ENCODE data around the gene GPR37L1.

Gene GPR37L1, protein sequence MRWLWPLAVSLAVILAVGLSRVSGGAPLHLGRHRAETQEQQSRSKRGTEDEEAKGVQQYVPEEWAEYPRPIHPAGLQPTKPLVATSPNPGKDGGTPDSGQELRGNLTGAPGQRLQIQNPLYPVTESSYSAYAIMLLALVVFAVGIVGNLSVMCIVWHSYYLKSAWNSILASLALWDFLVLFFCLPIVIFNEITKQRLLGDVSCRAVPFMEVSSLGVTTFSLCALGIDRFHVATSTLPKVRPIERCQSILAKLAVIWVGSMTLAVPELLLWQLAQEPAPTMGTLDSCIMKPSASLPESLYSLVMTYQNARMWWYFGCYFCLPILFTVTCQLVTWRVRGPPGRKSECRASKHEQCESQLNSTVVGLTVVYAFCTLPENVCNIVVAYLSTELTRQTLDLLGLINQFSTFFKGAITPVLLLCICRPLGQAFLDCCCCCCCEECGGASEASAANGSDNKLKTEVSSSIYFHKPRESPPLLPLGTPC

DNA sequence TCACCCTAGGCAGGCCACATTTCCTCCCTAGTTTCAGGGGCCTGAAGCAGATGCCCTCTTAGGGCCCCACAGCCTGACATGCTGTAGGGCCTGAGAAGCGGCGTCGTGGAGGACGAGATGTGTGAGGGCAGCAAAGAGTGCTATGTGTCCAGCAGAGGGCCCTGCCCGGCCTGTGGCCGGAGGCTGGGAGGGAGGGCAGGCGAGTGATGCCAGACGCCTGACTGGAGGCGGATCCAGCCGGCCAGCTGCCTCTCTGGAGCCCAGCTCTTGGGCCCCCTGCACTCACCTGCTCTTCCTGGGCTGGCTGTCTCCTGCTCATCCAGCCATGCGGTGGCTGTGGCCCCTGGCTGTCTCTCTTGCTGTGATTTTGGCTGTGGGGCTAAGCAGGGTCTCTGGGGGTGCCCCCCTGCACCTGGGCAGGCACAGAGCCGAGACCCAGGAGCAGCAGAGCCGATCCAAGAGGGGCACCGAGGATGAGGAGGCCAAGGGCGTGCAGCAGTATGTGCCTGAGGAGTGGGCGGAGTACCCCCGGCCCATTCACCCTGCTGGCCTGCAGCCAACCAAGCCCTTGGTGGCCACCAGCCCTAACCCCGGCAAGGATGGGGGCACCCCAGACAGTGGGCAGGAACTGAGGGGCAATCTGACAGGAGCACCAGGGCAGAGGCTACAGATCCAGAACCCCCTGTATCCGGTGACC, at the start of gene GPR37L1:
GPR37L1 (plus strand) TSS at position 279 of the 697 bp plus-strand sequence; CDS start at position 326, 47 bp downstream.
- no peak for DNase-seq (ENCODE audit: low read depth in 3 of 3)

DNA sequence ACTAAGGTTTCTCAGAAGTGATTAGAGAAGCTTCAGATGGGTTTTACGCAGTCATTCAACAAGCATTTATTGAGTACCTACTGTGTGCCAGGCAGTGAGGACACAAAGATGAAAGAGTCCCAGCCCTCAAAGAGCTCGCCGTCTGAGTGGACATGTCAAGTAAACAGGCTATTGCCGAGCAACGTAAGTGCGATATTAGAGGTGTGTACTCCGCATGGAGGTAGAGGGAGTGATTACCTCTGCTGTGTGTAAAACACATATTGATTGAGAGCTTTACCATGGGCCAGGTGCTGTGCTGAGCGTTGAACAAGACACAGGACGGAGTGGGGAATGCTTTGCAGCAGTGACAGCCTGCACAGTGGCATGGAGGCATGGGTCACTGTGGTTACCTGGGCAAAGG, 49.5 kb upstream of the GPR37L1 start:
- DNase-seq (ENCODE audit: low read depth in 3 of 3), result no peak

DNA sequence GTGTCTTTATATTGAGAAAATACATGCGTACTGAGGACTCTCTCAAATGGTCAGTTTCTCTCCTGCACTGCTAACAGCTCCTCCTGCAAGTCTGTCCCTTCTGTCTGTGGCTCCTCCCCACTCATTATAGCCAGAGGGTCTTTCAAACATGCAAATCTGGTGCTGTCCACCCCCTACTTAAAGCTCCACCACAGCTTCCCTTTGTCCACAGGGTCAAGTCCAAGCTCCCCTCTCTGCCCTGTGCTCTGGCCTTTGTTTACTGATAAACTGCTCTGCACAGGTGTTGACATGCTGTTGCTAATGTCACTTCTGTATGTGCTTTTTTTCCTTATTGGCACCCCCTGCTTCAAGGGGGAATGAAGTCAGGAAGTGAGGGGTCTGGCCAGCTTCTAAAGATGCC, 47.7 kb upstream of the GPR37L1 start:
- DNase-seq (ENCODE audit: low read depth in 3 of 3), result no peak

DNA sequence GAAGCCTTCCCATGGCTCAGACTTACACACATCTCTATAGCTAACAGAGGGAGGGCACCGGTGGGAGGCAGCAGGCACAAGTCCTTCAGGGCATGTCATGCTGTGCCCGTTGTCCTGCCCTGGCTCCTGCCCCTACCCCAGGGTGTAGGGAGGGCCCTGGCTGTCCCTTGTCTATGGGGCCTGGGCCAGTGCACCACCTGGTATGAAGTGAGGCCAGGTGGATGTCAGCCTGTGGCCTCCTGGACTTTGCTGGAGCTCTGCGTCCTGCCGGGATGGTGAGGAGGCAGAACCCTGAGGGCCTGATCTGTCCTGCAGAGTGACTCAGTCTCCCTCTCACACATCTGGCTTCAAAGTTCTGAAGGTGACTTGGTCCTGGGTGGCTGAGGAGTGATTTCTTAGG, 47.3 kb upstream of the GPR37L1 start:
- DNase-seq (ENCODE audit: low read depth in 3 of 3), result no peak

DNA sequence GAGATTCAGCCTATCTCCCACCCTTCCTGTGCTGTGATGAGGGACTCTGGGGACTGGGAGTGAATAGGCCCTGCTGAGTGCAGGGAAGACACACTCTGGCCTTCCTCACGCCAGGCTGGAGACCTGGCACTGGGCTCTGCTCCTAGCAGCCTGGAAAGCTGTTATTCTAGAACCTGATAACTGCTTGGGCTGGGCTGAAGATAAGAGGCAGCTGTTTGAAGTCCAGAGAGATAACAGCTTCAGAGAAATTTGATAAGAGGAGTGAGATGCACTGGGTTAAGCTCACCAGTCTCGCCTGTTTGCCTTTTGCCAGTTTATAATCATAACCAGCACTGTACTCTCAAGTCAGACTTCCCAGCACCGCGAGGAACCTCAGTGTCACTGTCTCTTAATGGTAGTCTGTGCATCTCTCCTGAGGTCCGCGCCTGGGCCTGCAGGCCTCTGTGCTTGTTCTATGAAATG, 46.6 kb upstream of the GPR37L1 start:
- no peak for DNase-seq (ENCODE audit: low read depth in 3 of 3)

DNA sequence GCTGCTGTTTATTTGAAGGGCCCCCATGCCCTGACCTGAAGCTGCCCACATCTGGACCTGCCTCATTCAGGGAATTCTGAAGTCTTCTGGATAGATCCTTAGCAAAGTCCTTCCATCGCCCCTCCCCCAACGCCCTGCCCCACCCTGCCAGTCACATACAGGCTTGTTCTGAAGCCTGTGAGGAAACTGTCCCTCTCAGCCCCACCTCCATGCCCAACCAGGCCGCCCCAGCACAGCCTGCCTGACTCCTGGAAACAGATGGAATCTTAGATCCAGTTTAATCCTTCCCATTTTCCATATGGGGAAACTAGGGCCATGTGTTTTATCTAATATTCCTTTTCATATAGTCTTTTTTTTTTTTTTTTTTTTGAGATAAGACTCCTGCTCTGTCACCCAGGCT, 44.5 kb upstream of the GPR37L1 start:
- no peak for DNase-seq (ENCODE audit: low read depth in 3 of 3)

DNA sequence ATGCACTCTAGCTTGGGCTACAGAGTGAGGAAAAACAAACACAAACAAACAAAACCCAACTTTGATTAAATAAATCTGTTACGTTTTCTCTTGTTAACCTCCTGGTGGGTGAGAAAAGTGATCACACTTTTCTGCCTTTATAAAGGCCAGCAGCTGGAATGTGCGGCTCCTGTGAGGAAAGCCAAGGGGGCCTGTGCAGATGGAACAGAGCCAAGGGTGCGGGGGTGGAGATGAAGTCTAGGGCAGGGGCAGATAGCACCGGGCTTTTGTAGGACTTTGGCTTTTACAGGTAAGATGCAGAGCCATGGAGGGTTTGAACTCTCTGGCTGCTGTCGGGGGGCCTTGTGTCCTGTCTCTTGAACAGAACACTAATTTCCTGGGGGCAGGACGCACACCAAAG, 40.7 kb upstream of the GPR37L1 start:
- DNase-seq (ENCODE audit: low read depth in 3 of 3), result no peak

DNA sequence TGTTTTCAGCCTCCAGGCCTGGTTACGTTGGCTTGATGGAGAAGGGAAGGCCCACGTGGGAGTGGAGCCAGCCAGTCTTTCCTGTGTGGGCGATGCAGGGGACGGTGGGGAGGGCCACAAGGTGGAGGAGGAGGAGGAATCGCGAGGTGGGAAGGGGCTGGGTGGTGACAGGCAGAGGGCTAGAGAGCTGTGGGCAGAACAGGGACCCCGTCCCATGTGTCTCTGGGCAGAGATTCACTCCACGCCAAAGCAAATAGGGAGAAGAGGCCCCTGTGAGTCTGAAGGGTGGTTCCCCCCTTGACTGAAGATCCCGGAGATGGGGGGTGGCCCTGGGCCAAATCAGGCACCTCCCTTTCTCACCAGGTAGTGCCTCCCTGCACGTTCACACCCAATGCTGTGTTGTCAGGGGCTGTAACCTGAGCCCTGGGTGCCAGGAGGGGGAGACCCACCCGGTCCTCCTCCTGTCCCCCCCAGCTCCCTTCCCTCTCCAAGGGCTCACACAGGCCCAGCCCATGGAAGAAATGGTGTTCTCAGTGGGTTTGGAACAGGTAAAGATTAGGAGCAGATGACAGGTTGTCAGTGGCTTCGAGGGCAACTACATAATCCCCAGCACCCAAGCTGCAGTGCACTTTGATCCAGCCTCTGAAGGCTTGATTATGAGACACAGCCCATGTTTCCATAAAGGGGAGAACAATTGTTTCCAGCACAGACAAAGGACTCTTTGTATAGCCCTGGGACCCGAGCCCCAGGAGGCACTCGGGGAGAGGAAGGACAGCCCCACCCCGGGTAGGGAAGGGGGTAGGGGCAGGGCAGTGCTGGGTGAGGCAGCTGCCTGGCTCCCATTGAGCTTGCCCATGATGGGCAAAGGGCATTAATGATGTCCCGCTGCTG, 37.7 kb upstream of the GPR37L1 start:
- DNase-seq (ENCODE audit: low read depth in 3 of 3), result no peak

DNA sequence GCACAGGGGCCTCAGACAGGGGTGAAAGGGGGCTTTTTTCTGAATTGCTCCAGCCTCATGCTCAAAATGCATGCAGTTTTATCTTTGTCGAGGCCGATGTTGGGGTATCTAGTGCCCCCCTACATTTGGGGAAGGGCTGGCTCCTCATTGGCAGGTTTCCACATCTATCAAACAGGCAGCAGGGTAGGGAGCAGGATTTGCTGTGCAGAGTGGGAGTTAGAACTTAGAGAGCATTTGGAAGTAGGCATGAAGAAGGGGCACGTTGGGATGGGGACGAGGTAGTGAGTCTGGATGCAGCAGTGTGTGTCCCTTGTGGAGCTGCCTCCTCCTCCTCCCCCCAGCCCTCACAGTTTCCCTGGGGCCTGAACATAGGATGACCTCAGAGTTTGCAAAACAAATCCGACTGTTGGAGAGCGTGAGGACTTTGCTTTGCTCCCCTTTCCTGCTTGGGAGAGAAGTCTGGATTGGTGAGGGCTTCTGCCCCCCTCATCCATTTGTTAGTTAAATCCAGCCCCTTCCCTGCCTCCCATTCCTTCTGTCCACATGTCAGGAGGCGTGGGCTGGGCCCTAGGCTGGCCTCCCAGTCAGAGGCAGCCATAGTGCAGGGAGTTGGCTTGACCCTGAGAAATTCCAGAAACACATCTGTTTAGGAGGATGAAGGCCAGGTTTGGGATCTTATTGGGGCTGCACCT, 36.9 kb upstream of the GPR37L1 start:
- no peak for DNase-seq (ENCODE audit: low read depth in 3 of 3)

DNA sequence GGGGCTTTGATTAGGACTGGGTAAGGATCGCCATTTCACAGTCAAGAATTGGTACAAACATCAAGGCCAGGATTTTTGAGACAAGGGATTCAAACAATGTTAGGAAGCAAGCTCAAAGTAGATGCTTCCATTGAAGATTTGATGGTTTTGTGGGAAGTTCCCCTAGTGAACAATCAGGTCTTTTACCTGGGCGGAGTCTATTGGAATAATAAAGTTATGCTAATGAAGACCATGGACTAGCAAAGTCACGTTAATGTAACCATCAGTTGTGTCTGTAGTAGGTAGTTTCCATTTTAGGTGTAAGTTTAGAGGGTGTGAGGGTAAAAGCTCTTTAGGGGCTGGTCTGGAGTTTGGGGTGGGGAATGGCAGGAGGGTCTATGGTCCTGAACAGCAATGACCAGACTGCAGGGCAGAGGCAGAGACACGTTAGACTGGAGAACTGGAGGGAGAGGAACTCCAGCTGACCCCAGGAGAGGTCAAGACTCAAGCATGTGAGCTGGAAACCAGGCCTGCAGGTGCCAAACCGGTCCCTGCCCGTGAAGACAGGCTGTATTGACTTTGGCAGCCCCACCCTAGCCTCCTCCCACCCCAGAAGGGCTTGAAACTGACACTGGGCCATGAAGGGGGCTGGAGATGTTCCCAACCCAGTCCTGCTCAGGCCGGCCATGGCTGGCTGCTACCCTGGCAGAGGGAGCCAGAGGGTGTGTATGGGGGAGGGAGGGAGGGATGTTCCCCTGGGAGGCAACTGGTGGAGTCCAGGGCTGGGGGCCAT, 36.0 kb upstream of the GPR37L1 start:
- no peak for DNase-seq (ENCODE audit: low read depth in 3 of 3)

DNA sequence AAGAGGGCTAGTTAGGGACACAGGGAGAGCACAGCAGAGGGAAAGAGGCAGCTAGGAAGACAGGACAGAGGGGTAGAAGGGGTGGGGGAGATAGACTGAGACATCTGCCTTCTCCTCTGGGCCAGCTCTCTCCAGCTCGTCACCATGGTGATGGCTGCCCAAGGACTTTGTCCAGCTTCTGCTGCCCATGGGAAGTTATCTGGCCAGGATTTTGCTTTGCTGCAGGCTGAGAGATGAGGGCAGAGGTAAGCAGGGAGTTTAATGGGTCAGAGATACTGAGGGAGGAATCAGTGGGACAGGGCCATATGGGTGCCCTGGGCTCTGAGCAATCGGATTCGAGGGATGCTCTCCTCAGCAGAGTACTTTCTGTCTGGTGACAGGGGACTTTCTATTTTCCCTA, 34.5 kb upstream of the GPR37L1 start:
- DNase-seq (ENCODE audit: low read depth in 3 of 3), result no peak

DNA sequence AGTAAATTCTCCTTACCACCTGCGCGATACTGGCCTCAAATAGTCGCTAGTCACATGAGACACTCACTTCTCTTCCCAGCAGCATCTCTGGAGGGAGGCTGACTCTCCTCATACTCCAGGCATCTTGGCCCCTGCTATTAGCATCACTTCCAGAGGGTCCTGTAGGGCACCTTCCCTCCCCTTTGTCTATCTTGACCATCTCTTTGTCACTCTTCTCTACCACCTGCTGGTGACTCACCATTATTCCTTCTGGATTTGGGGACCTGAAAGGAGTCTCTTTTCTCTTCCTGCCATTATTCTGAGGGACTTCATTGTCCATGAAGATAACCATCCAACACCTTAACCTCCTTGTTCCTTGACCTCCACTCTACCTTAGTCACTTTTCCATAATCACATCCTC, 31.7 kb upstream of the GPR37L1 start:
- DNase-seq (ENCODE audit: low read depth in 3 of 3), result no peak

DNA sequence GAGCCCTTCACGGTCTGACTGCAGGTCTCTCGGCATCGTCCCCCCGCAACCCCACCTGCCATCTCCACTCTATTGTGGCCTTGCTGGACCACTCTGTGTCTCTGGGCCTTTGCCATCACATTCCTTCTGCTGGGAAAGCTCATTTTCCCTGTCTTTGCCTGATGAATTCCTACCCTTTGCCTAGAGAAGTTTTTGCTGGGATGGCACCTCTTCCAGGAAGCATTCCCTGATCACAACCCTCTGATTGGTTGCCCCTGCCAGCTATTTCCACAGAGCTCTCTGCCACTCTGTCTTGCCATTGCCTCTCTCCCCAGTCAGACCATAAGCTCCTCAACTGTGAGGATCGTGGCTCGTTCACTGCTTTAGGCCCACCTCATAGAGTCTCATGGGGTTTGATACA, 28.9 kb upstream of the GPR37L1 start:
- DNase-seq (ENCODE audit: low read depth in 3 of 3), result no peak

DNA sequence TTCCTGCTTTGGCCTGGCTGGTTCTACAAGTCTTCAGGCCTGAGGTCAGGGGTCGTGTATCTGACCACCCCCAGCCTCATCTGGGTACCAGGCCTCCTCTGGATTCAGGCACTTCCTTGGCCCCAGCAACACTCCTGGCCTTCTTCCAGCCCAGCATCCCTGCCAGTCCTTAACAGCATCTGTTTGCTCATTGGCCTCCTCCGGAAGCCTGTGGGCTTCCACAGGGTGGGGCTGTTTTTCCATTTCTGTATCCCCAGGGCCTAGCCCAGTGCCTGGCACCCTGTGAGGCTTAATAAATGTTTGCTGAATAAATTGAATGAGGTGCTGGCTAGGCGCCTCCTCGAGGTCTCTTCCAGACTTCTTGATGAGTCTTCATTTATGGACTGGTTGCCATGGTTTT, 21.5 kb upstream of the GPR37L1 start:
- no peak for DNase-seq (ENCODE audit: low read depth in 3 of 3)

DNA sequence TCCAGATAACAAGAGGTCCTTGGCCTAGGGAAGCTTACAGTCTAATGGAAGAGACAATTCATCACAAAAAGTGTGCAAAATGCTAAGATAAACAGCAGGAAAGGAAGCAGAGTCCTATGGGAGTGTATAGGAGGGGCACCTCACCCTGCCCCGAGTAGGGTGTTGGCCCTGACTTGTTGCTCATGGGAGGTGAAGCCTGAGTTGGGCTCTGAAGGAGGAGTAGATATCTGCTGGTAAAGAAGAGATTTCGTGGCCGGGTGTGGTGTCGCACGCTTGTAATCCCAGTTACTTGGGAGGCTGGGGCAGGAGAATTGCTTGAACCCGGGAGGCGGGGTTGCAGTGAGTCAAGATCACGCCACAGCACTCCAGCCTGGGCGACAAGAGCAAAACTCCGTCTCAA, 18.6 kb upstream of the GPR37L1 start:
- DNase-seq (ENCODE audit: low read depth in 3 of 3), result no peak

DNA sequence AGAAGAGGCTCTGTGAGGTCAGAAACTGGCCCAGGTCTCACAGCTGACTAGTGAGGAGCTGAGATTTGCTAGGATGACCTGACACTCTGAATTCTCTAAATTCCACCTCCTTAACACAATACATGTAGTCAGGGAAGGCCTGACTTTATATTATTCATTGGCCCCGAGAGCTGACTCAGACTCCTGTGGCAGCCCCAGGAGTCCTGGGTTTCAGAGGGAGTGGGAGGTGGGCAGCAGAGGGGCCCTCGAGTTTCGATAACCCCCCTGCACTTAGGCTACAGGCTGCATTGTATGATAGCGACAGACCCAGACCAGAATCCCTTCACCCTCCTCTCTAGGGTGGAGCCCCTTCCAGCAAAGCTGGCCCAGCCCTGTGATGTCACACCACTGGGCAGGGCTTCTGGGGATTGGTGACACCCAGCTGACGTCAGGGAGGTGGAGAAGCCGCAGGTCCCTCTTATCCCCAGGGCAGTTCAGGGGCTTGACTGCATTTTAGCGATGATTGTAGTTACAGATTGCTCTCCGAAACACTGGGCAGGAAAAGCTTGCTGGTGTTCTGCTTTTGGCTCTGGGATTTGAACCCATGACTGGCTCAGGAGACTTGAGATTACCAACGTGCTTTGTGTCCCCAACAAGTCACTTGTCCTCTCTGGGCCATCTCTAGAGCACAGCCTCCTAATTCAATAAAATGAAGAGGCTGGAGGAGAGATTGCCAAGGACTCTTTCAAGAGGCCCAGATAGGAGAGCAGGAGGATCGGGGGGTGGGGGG, 17.0 kb upstream of the GPR37L1 start:
- DNase-seq (ENCODE audit: low read depth in 3 of 3), result no peak

DNA sequence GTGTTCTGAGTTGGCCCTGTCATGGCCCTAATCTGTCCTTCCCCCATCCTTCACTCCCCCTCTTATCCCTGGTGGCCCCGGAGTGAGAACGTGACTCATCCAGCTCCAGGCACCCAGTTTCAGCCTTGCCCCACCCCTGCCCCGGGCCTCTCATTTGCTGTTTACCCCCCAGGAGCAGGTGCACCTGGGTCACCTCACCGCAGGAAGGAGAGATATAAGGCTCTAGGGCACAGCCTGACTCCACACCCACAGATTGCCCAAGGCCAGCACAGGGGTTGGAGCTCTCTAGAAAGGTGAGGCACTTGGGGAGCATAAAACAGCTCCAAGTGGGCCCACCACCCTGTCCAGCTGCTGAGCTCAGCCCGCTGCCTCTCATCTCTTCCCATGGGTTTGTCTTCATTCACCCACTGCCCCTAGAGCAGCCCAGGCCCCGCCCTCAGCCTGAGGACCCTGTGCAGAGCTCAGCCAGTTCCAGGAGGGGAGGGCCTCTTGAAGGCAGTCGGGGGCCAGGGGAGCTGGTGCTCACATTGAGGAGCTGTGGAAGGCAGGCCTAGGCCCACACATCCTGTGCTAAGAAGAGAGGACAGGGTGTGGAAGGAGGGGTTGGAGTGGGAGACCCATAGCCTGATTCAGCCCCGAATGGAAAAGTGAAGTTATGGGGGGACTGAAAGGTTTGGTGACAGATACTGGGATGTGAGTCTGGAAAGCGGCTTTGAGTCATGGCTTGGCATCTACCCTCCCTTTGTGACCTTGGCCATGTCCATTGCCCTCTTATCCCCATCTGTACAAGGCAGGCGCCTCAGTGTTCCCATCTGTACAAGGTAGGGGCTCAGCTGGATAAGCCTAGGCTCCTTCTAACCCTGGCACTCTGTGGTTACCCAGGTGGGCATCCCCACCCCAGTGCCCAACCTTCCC, 16.1 kb upstream of the GPR37L1 start:
- no peak for DNase-seq (ENCODE audit: low read depth in 3 of 3)

DNA sequence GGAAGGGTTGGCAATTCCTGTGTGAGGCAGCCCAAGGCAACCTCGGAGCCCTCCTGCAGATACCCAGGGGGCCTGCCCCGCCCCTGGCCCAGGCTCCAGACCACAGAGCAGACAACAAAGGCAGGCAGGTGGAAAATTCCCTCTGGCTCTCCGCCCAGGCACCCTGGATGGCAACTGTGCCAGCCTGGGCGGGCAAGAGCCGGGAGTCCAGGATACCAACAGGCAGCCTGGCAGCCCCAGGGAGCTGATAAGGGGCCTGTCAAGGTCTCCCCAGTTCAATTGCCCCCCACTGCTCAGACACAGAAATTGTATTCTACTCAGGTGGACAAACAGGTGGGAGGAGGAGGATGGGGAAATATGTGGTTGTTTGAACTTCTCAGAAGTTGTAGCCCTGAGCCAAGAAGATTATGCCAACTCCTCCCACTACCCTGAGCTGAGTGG, 15.4 kb upstream of the GPR37L1 start:
- DNase-seq (ENCODE audit: low read depth in 3 of 3), result no peak
